WERI-Rb-1 (cell line): Measurements from ENCODE around the gene P2RY2.

Experiments used
- DNase-seq: peaks from one replicate; pipeline ENCODE4 v3.0.0-alpha.2; 2020
- H3K27ac ChIP-seq: fragments of 250-450 bp; sonication (Bioruptor Pico); 2 replicates; pipeline ENCODE4 v1.5.1; 2020; ENCODE audit warnings: mild to moderate bottlenecking, moderate library complexity
- H3K27me3 ChIP-seq: fragments of 250-450 bp; sonication (Bioruptor Pico); 2 replicates; pipeline ENCODE4 v1.5.1; 2021; ENCODE audit warnings: mild to moderate bottlenecking, low read depth, moderate library complexity; ENCODE audit not compliant: insufficient read depth, severe bottlenecking
- H3K36me3 ChIP-seq: fragments of 250-450 bp; sonication (Bioruptor Pico); 2 replicates; pipeline ENCODE4 v1.5.1; 2020; ENCODE audit warnings: mild to moderate bottlenecking, moderate library complexity
- H3K4me3 ChIP-seq: 2 replicates; pipeline ENCODE4 v1.5.1; 2011; ENCODE audit warnings: low read depth, mild to moderate bottlenecking, control low read depth, low read length
- H3K9me3 ChIP-seq: fragments of 250-450 bp; sonication (Bioruptor Pico); 2 replicates; pipeline ENCODE4 v1.5.1; 2021; ENCODE audit warnings: mild to moderate bottlenecking, moderate library complexity; ENCODE audit not compliant: severe bottlenecking
- TF ChIP-seq, protein P1 (sequence below): IDR thresholded peaks from 2 replicates; pipeline ENCODE4 v1.5.1; 2011; ENCODE audit warnings: low read depth, mild to moderate bottlenecking, control low read depth, inconsistent platforms, low read length

The P2RY2 gene

DNA sequence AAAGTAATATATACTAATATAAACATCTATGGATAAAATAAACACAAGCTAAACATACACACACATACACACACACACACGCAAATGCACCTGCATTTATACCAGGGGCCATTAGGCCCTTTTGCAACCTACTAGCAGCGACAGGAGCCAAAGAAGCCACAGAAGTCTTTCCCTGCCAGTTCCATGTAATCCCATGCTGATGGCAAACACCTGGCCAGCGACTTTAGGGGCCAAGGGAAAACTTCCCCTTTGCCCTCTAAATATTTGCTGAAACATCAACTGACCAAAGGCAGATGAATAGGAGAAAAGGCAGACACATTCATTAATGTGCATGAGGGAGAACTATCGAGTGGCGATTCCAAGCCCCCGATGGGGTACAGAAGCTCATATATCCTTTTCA is 14.8 kb upstream of the P2RY2 start:
- Histone ChIP-seq H3K4me3 (no peak overlapping the region), H3K36me3 (no peaks in the 10 kb centered on the region), H3K27ac (no peak overlapping the region), H3K27me3 (no peaks in the 10 kb centered on the region), H3K9me3 (no peaks in the 10 kb centered on the region)
- no peak for DNase-seq
- TF ChIP-seq, protein P1, sequence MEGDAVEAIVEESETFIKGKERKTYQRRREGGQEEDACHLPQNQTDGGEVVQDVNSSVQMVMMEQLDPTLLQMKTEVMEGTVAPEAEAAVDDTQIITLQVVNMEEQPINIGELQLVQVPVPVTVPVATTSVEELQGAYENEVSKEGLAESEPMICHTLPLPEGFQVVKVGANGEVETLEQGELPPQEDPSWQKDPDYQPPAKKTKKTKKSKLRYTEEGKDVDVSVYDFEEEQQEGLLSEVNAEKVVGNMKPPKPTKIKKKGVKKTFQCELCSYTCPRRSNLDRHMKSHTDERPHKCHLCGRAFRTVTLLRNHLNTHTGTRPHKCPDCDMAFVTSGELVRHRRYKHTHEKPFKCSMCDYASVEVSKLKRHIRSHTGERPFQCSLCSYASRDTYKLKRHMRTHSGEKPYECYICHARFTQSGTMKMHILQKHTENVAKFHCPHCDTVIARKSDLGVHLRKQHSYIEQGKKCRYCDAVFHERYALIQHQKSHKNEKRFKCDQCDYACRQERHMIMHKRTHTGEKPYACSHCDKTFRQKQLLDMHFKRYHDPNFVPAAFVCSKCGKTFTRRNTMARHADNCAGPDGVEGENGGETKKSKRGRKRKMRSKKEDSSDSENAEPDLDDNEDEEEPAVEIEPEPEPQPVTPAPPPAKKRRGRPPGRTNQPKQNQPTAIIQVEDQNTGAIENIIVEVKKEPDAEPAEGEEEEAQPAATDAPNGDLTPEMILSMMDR: no peak

DNA sequence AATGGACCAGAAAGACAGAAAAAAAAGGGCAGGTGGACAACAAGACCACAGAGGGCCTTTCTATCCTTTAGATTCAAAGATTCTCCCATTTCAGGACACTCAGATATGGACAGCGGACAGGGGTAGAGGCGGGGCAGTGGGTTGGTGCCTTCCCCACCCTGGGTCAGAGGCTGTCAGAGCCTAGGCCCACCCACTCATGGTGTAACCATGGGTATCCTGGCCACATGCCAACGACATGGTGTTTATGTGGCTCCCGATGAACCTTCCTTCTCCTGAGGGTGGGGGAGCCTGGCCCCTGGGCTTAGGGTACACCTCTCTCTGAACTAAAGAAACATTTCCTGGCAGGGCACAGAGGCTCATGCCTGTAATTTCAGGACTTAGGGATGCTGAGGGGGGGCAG is 14.3 kb upstream of the P2RY2 start:
- Histone ChIP-seq H3K27ac (no peak overlapping the region), H3K4me3 (no peak overlapping the region), H3K36me3 (no peaks in the 10 kb centered on the region), H3K27me3 (no peaks in the 10 kb centered on the region), H3K9me3 (peaks cover 2% of the 10 kb centered on the region)
- TF ChIP-seq, protein P1: no peak
- no peak for DNase-seq

DNA sequence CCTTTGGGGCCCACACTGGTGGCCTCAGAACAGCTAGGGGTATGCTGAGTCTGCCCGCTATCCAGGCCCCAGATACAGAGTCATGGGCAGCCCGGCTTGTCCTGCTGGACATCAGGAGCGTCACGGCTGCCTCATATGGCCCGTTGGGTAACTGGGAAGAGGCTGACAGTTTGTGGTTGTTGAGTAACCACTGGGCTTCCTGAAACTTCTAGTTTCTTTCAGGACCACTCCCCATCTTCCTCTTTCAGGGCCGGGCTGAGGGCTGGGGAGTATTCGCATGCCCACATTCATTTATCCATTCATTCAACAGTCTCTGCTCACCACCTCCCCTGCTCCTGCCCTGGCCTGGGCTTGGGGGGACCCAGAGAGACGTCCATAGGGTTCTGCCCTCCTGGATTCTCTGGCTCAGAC is 13.4 kb upstream of the P2RY2 start:
- Histone ChIP-seq H3K27me3 (no peaks in the 10 kb centered on the region), H3K9me3 (peaks cover 4% of the 10 kb centered on the region), H3K36me3 (no peaks in the 10 kb centered on the region), H3K27ac (peak overlapping the region; percentile 79), H3K4me3 (no peak overlapping the region)
- no peak for DNase-seq
- TF ChIP-seq, protein P1: no peak

DNA sequence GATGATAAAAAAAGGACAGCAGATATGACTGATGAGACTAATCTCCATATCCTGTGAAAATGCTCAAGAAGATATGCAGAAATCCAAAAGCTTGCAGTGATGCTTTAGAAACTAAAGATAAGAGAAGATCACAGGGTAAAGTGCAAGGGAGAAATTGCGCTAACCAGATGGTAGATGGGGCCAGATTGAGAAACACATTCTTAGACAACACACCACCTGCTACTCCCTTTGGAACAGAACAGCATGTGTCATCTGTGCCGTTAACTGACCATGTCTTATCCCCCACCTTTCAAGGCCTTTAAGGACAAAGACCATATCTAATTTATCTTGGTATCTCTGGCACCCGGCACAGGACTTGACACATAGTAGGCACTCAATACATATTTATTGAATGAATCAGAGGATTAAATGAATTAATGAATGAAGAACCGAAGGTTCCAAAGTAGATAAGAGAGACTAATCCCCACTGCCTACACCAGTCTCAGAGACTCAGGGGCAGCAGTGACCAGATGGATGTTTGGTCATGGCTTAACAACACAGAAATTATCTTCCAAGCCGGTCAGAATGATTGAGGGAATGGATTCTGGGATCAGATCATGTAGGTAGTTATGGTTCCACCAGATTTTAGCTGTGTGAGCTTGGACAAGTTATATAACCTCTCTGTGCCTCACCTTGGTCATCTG is 12.3 kb upstream of the P2RY2 start:
- H3K9me3 ChIP-seq: peaks cover 4% of the 10 kb centered on the region
- TF ChIP-seq, protein P1: no peak
- H3K27me3 ChIP-seq: no peaks in the 10 kb centered on the region
- H3K36me3 ChIP-seq: no peaks in the 10 kb centered on the region
- H3K27ac ChIP-seq: peak overlapping the region; percentile 79
- DNase-seq: peak; percentile 66
- H3K4me3 ChIP-seq: no peak overlapping the region

DNA sequence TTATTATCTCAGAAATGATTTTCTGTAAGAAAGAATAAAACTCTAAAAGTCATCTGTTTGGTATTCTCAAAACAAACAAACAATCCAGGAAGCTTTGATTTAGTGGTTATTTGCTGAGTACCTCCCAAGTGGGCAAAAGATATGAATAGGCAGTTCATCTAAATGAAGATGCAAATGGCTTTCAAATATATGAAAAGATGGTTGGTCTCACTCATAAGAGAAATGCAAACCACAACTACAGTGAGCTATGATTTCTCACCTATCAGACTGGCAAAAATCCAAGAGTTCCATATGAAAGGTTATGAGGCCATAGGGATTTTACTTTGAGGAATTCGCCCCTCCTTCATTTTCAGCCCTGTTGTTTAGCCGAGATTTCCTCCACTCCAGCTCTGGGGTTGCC is 11.3 kb upstream of the P2RY2 start:
- no peaks in the 10 kb centered on the region for H3K36me3 ChIP-seq
- H3K27ac ChIP-seq: peak overlapping the region; percentile 14; the same call in 1 of the 2 replicates
- TF ChIP-seq, protein P1: no peak
- H3K4me3 ChIP-seq: no peak overlapping the region
- H3K9me3 ChIP-seq: peaks cover 4% of the 10 kb centered on the region
- H3K27me3 ChIP-seq: no peaks in the 10 kb centered on the region
- DNase-seq: no peak

DNA sequence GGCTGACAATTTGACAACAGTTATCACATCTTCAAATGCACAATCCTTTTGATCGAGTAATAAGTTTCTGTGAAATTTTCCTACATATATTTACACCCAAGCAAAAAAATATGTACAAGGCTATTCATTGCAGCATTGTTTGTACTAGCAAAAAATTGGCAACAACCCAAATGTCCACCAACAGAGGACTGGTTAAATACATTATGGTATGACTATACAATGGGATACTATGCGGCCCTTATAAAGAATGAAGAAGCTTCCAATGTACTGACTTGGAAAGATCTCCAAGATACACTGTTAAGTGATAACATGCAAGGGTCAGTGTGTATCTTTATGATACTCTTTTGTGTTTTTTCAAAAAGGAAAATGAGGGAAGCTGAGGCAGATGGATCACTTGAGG is 8.2 kb upstream of the P2RY2 start:
- Histone ChIP-seq H3K27ac (no peak overlapping the region), H3K4me3 (no peak overlapping the region), H3K9me3 (peaks cover 4% of the 10 kb centered on the region), H3K27me3 (no peaks in the 10 kb centered on the region), H3K36me3 (no peaks in the 10 kb centered on the region)
- TF ChIP-seq, protein P1: no peak
- no peak for DNase-seq
